Skeletal muscle tissue (tissue), 4 donors: ENCODE data around the gene PPFIBP1. TPM values are rescaled to one million over a fixed set of nuclear protein-coding genes. Genes with fewer than 3 reads are reported as not detected.
"Not testable (repeated sequence)": the region's sequence is repeated elsewhere in the genome, so short reads cannot be mapped to it uniquely, and the experiment has no call there.

ENCODE experiments used
- H3K27ac ChIP-seq: one replicate; pipeline ENCODE4 v1.7.0; 2013; ENCODE audit warnings: mild to moderate bottlenecking, low read depth, low read length, inconsistent platforms
- H3K27me3 ChIP-seq, 3 donors: one replicate each; pipeline ENCODE4 v1.7.0; 2013; ENCODE audit warnings: low read length in 3 of 3; ENCODE audit not compliant: control insufficient read depth in 3 of 3, insufficient read depth in 3 of 3
- H3K36me3 ChIP-seq, 3 donors: one replicate each; pipeline ENCODE4 v1.7.0; 2013; ENCODE audit warnings: low read length in 3 of 3; ENCODE audit not compliant: control insufficient read depth in 3 of 3, insufficient read depth in 3 of 3
- H3K4me1 ChIP-seq, 3 donors: one replicate each; pipeline ENCODE4 v1.7.0; 2013; ENCODE audit warnings: low read length in 3 of 3, mild to moderate bottlenecking in 3 of 3; ENCODE audit not compliant: control insufficient read depth in 3 of 3, insufficient read depth in 3 of 3
- H3K4me3 ChIP-seq, 3 donors: one replicate each; pipeline ENCODE4 v1.7.0; 2013; ENCODE audit warnings: low read length in 3 of 3
- H3K9ac ChIP-seq, 3 donors: one replicate each; pipeline ENCODE4 v1.7.0; 2013; ENCODE audit warnings: low read length in 3 of 3, mild to moderate bottlenecking in 3 of 3, moderate library complexity in 2 of 3, low read depth in 1 of 3
- H3K9me3 ChIP-seq, 3 donors: one replicate each; pipeline ENCODE4 v1.7.0; 2013; ENCODE audit warnings: low read length in 3 of 3; ENCODE audit not compliant: control insufficient read depth in 3 of 3
- total RNA-seq: library from RNA; depleted of rRNA; stranded (reverse); fragments of >200 nt; gene quantifications from one replicate; pipeline ENCODE4 v1.2.3, GENCODE V29; 2014
- donor health status: Osteomylitis.

The PPFIBP1 gene
- total RNA-seq, 1 donor from 2014 or later, result 49.1 TPM

DNA sequence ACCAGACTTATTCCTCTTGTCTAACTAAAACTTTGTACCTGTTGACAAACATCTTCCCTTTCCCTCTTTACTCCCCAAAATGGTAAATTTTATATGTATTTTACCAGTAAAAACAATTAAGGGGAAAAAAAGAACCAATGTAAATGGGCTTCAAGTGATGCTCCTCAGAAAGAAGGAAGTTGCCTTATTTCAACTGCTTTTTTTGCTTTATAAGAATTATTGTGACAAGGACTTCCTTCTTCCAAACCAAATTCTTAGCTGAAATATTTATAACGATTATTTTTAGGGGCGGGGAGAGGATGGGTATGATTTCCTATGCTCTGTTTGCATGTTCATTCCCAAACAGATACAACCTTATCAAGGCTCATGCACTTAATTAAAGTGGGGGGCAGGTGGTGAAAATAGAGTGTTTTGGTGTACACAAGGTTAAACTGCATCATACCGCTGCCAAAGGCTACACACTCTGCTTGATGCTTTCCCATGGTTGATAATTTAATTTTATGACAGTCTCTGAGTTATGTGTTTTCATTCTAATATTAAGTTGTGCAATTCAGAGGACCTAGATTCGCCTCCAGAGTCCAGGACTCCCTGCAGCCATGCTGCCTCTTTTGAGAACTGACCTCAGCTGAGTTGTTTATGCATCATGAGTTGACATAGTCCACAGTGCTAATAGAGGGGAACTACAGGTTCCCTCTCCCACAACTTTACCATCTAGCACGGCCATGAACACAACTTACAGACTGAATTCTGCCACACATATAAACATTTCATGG is 77.2 kb downstream of the PPFIBP1 start:
- H3K27ac ChIP-seq, result not testable (repeated sequence)

DNA sequence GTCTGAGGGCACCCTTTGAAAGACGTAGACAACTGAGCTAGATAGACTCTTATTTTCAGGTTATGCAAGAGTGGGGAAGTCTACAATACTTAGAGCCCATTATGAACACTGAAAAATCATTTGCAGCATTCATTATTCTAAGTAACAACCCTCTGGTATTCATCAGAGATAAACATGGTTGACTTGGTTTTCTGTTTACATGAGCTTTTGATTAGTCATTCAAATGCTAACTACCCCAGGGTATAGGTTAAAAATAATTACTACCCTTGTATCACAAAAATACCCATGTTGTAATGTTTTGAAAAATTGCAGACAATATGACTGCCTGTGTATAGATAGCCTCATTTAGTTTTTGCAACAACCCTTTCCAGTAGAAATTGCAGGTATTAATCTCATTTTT is 78.5 kb downstream of the PPFIBP1 start:
- Histone ChIP-seq H3K27me3 (no peaks in the 10 kb centered on the region), H3K4me3 (no peak overlapping the region), H3K9ac (no peak overlapping the region), H3K27ac (no peak overlapping the region), H3K4me1 (peaks cover 2 to 6% (median 4%) of the 10 kb centered on the region in 3 donors), H3K9me3 (no peaks in the 10 kb centered on the region), H3K36me3 (no peaks in the 10 kb centered on the region)

More for the DNA sequence above, 77.2 kb downstream of the PPFIBP1 start:
- not testable (repeated sequence) for H3K27me3 ChIP-seq, H3K4me1 ChIP-seq, H3K9me3 ChIP-seq, H3K36me3 ChIP-seq, H3K9ac ChIP-seq, H3K4me3 ChIP-seq

DNA sequence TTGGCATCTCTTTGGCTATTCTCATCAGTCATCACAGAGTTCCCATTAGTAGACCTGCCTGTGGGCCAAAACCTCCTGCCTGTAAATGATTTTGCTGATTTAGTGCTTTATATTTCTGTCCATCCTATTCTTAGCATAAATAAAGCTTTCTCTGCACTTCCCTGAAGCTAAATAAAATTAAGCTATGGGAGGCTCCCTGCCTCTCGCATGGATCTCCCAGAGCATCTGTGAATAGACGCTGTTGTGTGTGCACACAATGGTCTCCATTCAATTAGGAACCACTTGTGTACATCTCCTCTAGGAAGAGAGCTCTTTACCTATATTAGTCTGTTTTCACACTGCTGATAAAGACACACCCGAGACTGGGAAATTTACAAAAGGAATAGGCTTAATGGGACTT is 80.4 kb downstream of the PPFIBP1 start:
- Histone ChIP-seq H3K9ac (no peak overlapping the region), H3K27ac (no peak overlapping the region), H3K36me3 (no peaks in the 10 kb centered on the region), H3K4me1 (peaks cover 0 to 6% (median 2%) of the 10 kb centered on the region in 3 donors), H3K9me3 (no peaks in the 10 kb centered on the region), H3K4me3 (no peak overlapping the region), H3K27me3 (no peaks in the 10 kb centered on the region)

DNA sequence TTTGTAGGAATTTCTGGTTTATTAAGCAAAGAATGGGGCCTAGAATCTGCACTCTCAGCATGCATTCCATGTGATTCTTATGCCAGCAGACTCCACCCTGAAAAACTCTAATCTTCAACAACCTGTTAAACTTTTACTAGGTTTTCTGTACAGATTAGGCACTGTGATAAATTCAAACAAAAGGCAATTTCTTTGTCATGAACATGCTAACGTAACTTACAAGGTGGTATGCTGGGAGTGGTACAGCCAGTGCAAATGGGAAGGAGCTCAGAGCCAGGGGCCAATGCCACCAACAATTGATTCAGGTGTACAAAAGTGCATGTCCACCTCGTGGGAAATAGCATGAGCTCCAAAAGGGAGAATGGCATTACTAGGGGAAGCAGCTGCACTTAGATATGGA is 83.0 kb downstream of the PPFIBP1 start:
- Histone ChIP-seq H3K4me1 (peaks cover 0 to 13% (median 6%) of the 10 kb centered on the region in 3 donors), H3K9me3 (no peaks in the 10 kb centered on the region), H3K27me3 (no peaks in the 10 kb centered on the region), H3K27ac (no peak overlapping the region), H3K36me3 (no peaks in the 10 kb centered on the region), H3K4me3 (no peak overlapping the region), H3K9ac (no peak overlapping the region)

DNA sequence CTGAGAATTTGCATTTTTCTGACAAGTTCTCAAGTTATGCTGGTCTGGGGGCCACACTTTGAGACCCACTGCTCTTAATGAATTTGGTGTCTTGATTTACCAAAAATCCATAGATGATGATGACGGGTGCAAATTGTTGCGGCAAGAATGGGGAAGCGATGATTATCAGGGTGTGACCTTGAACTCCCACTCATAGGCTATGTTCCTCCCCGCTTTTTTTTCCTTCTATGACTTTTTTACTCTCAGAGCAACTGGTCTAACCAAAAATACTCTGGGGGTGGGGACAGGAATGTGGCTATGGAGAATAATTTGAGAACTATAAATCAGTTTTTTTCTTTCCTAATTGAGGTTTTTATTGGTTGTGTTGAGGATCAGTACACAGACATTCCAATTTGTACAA is 83.6 kb downstream of the PPFIBP1 start:
- no peaks in the 10 kb centered on the region for H3K27me3 ChIP-seq
- H3K27ac ChIP-seq, result no peak overlapping the region
- no peaks in the 10 kb centered on the region for H3K9me3 ChIP-seq
- H3K4me3 ChIP-seq, result no peak overlapping the region
- H3K9ac ChIP-seq, result no peak overlapping the region
- no peaks in the 10 kb centered on the region for H3K36me3 ChIP-seq
- H3K4me1 ChIP-seq, result peaks cover 0 to 13% (median 6%) of the 10 kb centered on the region in 3 donors

DNA sequence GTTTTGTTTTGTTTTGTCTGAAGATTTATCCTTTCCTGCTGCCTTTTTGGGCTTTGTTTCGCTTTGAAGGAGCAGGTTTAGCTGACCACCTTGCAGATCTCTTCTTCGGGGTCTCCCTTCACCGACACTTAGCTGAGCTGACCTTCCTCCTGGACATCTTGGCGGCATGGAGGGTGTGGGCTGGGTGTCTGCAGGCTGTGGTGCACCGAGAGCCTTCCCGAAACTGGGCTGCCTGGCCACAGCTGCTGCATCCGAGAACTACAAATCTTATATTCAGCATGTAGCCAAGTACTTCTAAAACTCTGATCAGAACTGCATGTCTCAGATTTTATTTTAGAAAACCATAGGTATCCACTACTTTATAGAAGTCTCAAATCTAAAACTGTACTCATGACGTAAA is 84.9 kb downstream of the PPFIBP1 start:
- H3K27me3 ChIP-seq, result no peaks in the 10 kb centered on the region
- H3K4me1 ChIP-seq, result peaks cover 0 to 9% (median 6%) of the 10 kb centered on the region in 3 donors
- H3K9ac ChIP-seq, result no peak overlapping the region
- H3K4me3 ChIP-seq, result no peak overlapping the region
- H3K9me3 ChIP-seq, result no peaks in the 10 kb centered on the region
- H3K36me3 ChIP-seq, result no peaks in the 10 kb centered on the region
- peak overlapping the region; percentile 13 for H3K27ac ChIP-seq

DNA sequence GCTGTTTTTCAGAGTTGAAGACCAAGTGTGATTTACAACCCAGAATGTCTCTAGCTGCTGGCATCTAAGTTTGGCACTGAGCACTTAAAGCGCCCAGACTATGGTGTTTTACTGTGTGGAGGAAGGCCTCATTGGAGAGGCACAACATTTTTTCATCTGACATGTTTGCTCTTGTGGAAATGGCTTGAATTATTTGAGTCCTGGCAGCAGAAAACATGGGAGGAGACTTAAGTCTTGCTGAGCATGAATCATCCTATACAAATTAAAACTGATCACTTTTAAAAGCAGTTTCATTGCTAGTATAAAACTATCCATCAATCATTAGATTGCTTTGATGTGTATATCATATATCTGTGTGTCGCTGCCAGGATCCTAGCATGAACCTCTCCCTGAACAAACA is 86.4 kb downstream of the PPFIBP1 start:
- Histone ChIP-seq H3K4me1 (peaks cover 0 to 6% (median 3%) of the 10 kb centered on the region in 3 donors), H3K9ac (no peak overlapping the region), H3K36me3 (no peaks in the 10 kb centered on the region), H3K9me3 (no peaks in the 10 kb centered on the region), H3K4me3 (no peak overlapping the region), H3K27ac (no peak overlapping the region), H3K27me3 (no peaks in the 10 kb centered on the region)

DNA sequence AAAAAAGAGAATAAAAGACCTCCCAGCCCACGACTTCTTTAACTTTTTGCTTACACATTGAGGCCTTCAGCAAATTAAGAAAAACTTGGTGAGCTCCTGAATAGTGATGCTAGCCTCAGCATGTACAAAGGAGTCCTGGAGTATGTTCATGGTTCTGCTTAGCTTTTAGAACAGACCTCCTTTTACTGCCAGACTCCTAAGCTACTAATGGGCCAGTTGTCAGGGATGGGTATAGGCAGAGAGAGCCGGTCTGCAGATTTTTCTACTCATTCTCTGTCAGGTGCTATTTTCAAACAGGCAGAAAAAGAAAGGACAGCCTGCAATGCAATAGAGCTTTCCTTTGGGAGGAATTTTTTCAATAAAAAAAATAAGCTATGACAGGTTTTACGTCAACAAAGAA is 90.4 kb downstream of the PPFIBP1 start:
- Histone ChIP-seq H3K36me3 (no peaks in the 10 kb centered on the region), H3K9me3 (no peaks in the 10 kb centered on the region), H3K4me1 (peaks cover 0 to 9% (median 4%) of the 10 kb centered on the region in 3 donors), H3K4me3 (no peak overlapping the region), H3K27ac (no peak overlapping the region), H3K9ac (no peak overlapping the region), H3K27me3 (no peaks in the 10 kb centered on the region)

DNA sequence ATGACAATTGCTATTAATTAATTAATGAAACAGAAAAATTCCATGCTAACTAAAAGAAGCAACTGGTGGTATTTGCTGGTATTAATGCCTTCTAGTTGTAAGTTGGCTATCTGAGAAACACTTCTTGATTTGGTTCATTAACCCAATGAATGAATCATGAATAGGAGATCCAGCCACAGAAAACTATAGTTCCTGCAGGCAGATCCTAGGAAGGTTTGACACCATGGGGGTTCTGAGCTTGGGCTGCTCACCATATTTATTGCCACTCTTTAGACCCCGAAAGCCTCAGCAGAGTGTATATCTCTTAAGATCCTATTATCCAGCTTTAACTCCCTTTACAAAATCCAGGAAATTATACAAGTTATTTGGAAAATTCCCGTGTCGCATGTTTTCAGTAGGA is 90.9 kb downstream of the PPFIBP1 start:
- H3K4me3 ChIP-seq, result no peak overlapping the region
- no peaks in the 10 kb centered on the region for H3K9me3 ChIP-seq
- H3K27ac ChIP-seq, result no peak overlapping the region
- H3K27me3 ChIP-seq, result no peaks in the 10 kb centered on the region
- H3K9ac ChIP-seq, result no peak overlapping the region
- H3K4me1 ChIP-seq, result peaks cover 0 to 9% (median 4%) of the 10 kb centered on the region in 3 donors
- no peaks in the 10 kb centered on the region for H3K36me3 ChIP-seq

DNA sequence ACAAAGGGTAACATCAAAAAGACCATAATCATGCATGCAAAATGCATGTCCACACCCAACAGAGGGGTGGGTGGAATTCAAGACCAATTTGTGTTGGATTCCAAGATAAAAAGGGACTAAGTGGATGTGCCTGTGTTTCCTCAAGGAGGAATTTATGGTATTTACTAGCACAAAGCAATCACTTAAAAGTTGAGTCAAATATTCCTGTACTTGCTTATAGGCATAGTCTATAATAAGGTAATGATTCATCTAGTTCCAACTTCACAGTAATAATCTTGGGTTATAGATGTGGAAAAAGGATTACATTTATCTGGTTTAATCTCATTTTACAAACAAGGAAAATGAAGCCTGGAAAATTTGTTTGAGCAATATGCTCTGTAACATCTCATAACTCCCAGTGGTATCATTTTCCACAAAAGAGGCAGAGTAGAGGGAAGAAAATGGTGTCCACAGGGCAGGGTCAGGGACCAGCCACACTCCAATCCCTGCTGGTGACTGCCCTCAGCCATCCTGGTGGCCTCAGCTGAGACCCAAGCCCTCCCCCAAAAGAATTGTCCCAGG is 91.4 kb downstream of the PPFIBP1 start:
- H3K4me1 ChIP-seq, result peaks cover 0 to 6% (median 4%) of the 10 kb centered on the region in 3 donors
- no peaks in the 10 kb centered on the region for H3K36me3 ChIP-seq
- no peak overlapping the region for H3K9ac ChIP-seq
- H3K9me3 ChIP-seq, result no peaks in the 10 kb centered on the region
- H3K27ac ChIP-seq, result no peak overlapping the region
- no peak overlapping the region for H3K4me3 ChIP-seq
- no peaks in the 10 kb centered on the region for H3K27me3 ChIP-seq
